Tongue (tissue), 2 donors: ENCODE measurements around the gene ZSCAN30. TPM values are rescaled to one million over a fixed set of nuclear protein-coding genes. Genes with fewer than 3 reads are reported as not detected.

Experiments
- DNase-seq: peaks from one replicate; pipeline ENCODE4 v3.0.0-alpha.2; 2015
- total RNA-seq: library from RNA; depleted of rRNA; stranded (reverse); fragments of >200 nt; gene quantifications from one replicate; pipeline ENCODE4 v1.2.3, GENCODE V29; 2014

The ZSCAN30 gene
- total RNA-seq, 1 donor from 2014 or later = 23.4 TPM

DNA sequence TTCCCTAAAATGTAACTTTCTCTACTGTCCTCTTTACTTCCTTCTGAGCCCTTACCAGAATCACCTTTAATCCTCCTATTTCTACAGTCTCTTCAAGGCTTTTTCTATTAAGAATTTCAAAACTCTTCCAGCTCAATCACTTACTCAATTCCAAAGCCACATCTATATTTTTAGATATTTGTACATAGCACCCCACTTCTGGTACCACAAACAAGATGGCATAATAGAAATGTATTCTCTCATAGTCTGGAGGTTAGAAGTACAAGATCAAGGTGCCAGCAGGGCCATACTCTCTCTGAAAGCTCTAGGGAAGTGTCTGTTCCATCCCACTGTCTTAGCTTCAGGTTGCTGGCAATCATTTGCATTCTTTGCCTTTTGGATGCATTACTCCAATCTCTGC lies 11.1 kb downstream of the ZSCAN30 start:
- no peak for DNase-seq

DNA sequence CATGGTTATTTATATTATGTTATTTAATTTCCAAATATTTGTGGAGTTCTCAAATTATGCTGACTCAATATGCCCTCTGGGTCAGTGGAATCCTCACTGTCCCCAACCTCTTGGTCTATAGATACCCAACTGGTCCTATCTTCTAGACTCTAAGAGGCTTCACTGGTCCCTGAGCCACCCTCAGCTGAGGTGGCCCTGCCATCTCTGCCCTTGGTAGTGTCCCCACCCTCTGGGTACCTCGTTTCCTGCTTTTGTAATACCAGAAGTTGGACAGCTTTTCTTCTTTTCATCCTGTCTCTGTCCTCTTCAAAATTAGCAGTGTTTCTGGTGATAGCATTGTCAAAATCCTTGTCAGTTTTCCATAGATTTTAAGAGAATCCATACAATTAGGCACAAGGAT lies 11.9 kb downstream of the ZSCAN30 start:
- DNase-seq = no peak

DNA sequence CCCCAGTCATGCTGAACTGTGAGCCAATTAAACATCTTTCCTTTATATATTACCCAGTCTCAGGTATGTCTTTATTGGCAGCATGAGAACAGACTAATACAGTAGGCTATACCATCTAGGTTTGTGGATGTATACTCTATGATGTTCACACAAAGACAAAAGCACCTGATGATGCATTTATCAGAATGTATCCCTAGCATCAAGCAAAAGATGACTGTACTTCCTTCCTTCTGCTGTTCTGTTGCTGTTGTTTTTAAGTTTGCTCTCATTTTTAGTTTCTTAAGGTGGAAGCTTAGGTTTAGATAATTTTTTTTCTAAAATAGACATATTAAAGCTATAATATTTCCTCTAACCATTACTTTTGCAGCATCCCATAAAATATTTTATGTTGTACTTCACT lies 12.4 kb downstream of the ZSCAN30 start:
- no peak for DNase-seq

DNA sequence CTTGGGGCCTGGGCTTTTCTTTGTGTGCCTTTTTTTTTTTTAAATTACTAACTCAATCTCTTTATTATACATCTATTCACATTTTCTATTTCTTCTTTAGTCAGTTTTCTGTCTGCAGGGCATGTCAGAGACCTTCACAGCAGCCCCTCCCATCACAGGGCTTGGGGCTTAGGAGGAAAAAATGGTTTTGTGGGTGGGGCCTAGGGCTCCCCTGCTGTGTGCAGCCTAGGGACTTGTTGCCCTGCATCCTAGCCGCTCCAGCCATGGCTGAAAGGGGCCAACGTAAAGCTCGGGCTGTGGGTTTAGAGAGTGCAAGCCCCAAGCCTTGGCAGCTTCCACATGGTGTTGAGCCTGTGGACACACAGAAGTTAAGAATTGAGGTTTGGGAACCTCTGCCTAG lies 13.8 kb downstream of the ZSCAN30 start:
- DNase-seq = no peak

DNA sequence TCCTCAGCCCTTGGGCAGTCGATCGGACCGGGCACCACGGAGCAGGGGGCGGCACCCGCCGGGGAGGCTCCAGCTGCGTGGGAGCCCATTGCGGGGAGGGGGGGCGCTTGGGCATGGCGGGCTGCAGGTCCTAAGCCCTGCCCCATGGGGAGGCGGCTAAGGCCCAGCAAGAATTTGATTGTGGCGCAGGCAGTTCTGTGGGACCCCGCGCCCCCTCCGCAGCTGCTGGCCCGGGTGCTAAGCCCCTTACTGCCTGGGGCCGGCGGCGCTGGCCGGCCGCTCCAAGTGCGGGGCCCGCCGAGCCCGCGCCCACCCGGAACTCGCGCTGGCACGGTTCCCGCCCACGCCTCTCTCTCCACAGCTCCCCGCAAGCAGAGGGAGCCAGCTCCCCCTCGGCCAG lies 18.4 kb downstream of the ZSCAN30 start:
- no peak for DNase-seq

DNA sequence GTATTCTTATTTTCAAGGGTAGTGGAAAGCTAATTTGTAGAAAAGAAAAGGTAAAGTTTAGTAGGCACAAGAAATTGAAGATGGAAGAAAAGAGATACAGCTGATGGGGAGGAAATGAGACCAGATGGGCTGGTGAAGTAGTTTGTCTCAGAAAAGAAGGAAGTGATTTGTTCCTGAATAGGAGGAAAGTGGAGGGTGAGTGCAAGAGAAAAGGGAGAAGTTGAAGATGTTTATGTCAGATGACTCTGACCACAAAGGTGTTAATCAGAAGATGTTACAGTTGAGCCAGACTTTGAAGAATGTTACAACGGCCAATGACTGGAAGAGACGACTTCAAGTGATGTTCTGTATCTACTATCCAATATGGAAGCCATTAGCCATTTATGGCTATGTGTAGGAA lies 21.2 kb downstream of the ZSCAN30 start:
- no peak for DNase-seq

DNA sequence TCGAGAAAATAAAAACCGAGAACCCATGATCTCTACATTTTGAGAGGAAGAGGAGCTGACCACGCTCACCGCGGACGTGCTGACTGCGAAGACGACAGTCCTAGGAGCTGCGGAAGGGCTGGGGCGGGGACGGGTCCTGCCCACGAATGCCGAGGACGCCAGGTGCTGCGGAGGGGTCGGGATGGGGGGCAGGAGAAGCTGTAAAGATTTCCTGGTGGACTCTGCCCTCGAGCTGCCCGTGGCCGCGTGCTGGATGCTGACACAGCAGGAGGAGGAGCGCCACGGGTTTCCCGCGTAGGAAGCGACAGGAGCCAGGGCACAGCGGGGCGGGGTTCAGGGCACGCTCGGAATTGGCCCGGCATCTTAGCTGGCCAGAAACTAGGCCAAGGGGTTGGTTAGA lies 22.2 kb downstream of the ZSCAN30 start:
- DNase-seq = no peak

DNA sequence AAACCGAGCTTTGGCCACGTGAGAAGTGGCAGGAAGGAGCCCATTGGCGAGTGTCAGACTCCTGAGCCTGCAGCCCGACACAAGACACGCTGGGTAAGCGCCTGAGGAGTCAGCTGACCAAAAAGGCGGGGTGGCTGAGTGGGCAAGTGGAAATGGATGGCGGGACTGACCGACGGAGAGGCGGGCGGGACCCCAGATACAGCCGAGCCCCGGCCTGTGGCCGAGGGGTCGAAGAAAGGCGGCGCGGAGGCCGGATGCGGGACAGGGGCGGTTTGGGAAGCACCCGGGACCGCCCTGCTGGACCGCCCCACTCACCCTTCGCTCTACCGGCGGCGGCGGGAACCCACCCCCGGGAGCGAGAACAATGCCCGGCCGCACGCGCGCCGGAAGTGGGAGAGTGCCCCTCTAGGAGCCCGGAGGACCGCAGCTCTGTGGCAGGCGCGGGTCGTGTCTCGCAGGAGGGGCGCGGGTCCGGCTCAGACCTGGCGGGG lies 22.8 kb downstream of the ZSCAN30 start:
- peak; percentile 94 for DNase-seq

DNA sequence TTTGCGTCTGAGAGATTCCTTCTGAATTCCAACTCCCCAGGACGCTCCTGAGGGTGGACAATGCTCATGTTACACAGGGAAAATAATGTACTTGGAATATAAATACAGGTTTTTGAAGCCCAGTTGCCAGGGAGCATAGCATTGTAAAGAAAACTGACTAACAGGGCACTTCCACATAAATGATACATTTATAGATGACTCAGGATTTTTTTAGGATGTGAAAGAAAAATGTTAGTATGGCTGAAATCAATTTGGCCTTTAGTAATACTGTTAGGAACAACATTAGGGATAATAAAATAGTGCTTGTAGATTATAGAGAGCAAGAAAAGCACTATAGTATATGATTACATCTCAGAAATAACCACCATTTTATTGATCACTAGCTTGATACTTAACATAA lies 25.6 kb downstream of the ZSCAN30 start:
- DNase-seq = no peak

DNA sequence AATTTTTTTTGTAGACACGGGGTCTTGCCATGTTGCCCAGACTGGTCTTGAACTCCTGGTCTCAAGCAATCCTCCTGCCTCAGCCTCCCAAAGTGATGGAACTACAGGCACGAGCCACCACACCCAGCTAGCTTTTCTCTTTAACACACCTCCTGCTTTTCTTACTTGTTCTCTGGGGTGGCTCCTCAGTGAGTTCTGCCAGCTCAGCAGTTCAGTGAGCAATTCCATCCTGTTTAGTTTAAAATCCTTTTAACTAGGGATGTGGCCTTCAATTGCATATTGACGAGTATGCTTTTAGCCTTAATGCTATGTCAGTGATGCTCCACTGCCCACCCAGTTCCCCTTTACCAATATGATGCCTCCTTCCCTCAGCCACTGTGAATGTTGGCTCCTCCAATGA lies 33.1 kb downstream of the ZSCAN30 start:
- DNase-seq = no peak

DNA sequence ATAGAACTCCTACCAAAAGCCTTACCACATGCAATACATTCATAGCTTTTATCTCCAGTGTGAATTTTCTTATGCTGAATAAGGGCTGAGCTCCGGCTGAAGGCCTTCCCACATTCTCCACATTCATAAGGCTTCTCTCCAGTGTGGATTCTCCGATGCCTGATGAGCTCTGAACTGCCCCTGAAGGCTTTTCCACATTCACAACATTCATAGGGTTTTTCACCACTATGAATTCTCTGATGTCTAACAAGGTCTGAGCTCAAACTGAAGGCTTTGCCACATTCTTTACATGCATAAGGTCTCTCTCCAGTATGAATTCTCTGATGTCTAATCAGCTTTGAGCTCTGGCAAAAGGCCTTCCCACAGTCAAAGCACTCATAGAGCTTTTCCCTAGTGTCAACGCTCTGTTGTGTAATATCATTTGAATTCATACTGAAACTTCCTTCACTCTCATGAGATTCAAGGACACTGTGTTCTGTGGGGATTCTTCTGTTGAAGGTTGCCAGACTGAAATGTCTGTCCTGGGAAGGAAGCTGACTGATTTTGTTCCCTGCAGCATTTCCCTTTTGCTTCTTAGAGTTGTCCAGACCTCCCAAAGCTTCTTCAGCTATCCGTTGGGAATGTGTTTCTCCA lies 36.3 kb downstream of the ZSCAN30 start:
- DNase-seq = no peak

DNA sequence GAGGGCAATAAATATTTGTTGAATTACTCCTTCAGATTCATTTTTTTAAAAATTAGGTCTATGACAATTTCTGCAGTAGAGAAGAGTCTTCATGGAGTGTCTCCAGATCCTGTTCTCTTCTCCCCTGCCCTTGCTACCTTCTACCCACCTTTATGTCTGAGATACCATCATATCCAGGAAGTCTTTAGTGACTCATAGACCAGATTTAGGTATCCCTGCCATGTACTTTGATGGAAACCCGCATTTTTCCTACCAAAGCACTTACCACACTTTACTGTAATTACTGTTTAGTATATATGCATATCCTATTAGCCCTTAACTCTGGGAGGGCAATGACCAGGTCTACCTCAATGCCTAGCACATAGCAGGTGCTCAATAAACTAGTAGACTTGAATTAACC lies 37.6 kb downstream of the ZSCAN30 start:
- DNase-seq = no peak

DNA sequence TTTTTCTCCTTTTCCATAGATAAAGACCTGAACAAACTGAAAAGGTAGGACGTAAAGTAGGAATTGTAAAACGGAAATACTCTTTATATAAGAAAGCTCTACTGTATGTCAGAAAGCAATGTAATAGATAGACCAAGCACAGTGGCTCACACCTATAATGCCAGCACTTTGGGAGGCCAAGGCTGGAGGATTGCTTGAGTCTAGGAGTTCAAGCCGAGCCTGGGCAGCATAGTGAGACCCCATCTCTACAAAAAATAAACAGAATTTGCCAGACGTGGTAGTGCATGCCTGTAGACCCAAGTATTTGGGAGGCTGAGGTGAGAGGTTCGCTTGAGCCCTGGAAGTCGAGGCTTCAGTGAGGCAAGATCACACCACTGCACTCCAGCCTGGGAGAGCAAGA lies 41.6 kb downstream of the ZSCAN30 start:
- no peak for DNase-seq

DNA sequence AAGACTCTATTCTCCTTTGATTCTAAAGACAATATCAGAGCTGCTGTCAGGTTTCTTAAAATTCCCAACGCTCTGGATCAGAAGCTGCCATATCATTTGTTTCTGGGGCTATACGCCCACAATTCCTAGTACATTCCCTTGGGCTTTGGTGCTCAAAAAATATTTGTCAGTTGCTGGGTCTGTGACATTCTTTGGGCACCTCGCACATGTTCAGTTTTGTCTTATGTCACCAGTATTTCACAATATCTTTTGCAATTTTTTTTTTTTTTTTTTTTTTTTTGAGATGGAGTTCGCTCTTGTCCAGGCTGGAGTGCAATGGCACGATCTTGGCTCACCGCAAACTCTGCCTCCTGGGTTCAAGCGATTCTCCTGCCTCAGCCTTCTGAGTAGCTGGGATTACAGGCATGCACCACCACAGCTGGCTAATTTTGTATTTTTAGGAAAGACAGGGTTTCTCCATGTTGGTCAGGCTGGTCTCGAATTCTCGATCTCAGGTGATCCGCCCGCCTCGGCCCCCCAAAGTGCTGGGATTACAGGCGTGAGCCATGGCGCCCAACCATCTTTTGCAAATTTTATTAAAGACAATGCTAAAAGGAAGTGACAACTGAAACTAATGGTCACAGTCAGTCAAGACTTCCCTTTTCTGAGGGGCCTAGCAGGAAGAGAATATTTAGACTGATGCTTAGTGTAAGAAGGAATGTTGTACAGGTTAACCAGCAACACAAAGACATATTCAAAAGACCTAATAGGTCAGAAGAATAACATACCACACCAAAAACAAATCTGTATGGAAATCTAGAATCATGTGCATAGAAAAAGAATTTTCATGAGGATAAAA lies 42.4 kb downstream of the ZSCAN30 start:
- no peak for DNase-seq

DNA sequence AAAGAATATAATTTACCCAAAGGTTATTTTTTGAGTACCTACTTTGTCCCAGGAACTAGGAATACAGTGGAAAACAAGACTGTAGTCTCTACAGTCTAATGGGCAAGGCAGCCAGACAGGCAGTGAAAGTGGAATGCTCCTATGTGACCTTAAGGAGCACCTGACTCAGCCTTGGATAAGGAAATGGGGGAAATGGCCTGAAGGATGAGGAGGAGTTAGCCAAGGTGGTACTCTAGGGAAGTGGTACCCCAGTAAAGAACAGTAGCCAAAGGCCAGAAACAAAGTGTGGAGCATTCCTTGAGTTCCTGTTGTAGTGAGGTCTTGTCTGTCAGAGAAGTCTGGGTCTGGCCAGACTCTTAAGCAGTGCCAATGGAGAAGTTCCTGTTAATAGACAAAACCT lies 43.2 kb downstream of the ZSCAN30 start:
- DNase-seq = no peak

DNA sequence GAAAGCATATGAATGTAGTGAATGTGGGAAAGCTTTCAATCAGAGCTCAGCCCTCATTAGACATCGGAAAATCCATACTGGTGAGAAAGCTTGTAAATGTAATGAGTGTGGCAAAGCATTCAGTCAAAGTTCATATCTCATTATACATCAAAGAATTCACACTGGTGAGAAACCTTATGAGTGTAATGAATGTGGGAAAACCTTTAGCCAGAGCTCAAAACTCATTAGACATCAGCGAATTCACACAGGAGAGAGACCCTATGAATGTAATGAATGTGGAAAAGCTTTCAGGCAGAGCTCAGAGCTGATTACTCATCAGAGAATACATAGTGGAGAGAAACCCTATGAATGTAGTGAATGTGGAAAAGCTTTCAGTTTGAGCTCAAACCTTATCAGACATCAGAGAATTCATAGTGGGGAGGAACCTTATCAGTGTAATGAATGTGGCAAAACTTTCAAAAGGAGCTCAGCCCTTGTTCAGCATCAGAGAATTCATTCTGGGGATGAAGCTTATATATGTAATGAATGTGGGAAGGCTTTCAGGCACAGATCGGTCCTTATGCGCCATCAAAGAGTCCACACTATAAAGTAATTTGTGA lies 44.2 kb downstream of the ZSCAN30 start:
- no peak for DNase-seq

DNA sequence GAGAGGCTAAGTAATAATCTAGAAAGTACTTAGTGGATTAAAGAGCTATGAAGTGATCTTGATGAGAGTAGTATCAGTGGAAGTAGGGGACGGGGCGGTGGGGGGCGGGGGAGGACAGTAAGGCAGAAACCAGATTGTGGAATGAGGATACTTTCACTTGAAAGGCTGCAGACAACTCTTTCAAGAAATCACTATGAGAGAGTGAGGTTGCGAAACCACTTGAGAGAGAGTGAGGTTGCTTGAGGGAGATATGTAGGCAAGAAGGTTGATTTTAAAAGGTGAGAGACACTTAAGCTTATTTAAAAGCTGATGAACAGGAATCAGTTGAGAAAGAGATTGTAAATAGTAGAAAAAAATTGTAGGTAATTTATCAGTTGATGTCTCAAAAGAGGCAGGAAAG lies 45.4 kb downstream of the ZSCAN30 start:
- no peak for DNase-seq

DNA sequence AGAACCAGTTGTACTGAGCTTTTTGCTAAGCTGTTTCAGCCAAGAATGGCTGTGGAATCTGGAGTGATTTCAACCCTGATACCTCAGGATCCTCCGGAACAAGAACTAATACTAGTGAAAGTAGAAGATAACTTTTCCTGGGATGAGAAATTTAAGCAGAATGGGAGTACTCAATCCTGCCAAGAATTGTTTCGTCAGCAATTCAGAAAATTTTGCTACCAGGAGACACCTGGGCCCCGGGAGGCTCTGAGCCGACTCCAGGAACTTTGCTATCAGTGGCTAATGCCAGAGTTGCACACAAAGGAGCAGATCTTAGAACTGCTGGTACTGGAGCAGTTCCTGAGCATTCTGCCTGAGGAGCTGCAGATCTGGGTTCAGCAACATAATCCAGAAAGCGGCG lies 47.6 kb downstream of the ZSCAN30 start:
- no peak for DNase-seq

DNA sequence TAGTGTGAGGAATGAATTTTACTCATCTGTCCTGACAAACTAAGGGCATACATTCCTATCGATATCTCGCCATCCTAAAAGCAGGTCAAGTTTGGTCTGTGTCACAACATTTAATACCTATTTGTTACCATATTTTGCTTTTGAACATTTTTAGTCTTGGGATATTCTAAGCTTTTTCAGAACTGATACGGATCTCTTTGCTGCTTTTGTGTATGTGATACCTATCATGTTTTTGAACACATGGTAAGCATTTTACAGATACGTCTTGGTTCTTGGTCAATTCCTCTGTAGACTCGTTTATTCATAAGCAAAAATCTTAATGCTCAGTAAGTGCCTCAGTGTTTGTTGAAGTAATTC lies 48.6 kb downstream of the ZSCAN30 start:
- DNase-seq = no peak

DNA sequence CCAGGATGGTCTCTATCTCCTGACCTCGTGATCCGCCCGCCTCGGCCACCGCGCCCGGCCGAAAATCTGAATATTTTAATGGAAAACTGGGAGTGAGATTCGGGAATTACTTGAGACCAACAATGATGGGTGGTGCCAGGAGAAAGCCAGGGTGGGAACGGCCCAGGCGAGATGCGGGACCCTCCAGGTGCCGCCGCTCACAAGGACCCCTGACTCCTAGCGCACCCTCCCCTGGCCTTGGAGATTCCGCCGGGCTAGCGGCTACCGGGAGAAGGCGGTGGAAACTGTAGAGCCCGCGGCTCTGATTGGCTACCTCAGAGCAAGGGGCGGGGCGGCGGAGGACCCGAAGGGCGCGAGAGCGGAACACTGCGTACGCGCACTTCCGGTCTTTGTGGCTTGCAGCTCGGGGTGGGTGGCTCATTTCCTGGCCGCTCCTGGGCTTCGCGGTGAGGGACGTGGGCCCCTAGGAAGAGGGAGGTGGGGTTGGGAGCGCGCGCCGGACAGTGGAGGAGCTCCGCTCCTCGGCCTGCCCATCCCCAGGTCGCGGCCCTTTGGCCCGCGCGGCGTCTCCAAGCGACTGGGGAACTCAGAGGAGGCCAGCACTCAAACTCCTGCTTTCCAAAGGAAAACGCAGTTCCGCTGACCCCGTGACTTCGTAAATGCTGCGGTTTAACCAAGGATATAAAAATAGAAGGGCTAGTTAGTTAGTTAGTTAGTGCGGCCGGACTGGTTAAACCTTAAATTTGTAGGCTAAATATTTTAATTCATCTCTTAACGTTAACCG lies 49.2 kb downstream of the ZSCAN30 start, which contains the start of gene ZNF397:
Gene ZNF397 (plus strand): TSS at position 371 of the 784 bp plus-strand sequence. CDS start 1,437 bp downstream, outside the sequence.
- DNase-seq = peak; percentile 99

DNA sequence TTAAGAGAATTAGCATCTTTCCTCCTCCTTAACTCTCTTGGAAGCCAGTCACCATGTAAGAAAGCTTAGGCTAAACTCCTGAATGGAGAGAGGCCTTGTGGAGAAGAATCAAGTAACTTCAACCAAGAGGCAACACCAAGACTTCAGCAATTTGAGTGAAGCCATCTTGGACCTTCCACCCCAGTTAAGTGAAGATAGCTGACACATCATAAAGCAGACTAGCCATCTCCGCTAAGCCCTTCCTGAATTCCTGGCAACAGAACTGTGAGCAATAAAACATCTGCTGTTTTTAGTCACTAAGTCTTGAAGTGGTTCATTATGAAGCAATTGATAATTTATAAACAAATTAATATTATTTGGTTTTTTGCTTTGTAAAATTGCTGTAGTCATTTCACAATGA lies 50.7 kb downstream of the ZSCAN30 start:
- no peak for DNase-seq

DNA sequence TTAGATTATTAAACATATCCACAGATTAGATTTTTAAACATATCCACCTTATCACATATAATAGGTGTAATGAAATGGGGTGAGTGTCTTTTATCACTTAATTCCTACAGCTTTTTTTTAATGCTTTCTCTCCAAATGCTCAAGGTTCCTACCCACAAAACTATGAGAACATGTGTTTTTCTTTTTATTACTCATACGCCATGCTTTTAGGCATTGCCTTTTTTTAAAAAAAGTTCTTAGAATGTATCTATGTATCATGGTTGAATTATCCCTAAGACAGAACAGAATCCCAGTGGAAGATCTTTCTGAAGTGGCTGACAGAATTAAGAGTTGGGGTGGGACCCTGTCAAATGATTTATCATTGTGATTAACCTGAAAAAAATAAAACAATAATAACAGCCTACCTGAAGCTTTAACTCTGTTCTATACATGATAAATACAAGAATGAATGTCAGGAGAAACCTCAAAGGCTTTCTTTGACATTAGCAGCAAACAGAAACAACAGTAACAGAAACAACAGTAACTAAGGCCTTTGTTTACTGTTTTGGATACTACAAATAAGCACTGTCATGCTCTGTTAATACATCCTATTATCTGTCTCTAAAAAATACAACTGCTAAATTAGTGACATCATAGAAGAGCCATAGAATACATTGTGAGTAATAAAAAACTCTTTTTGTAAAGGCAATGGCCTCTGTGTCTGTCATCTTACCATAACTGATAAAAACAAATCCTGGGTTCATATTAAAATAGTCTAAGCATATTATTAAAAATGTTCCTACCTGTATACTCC lies 53.3 kb downstream of the ZSCAN30 start:
- DNase-seq = no peak
